HepG2 (cell line): ENCODE data around the gene RABGAP1. TPM values are rescaled to one million over a fixed set of nuclear protein-coding genes. Genes with fewer than 3 reads are reported as not detected.

Source experiments
- BCLAF1 ChIP-seq: fragments of 450-650 bp; IDR thresholded peaks from 2 replicates; pipeline ENCODE4 v1.6.1; 2017; ENCODE audit warnings: mild to moderate bottlenecking
- HBP1 ChIP-seq: IDR thresholded peaks from 2 replicates; pipeline ENCODE4 v1.6.1; 2016; ENCODE audit warnings: low read depth, control low read depth
- HDAC1 ChIP-seq: sonication (generic); formaldehyde crosslinking; IDR thresholded peaks from 2 replicates; pipeline ENCODE4 v1.5.1; 2020; ENCODE audit warnings: mild to moderate bottlenecking, missing genetic modification reagents
- HES4 ChIP-seq: sonication (generic); formaldehyde crosslinking; IDR thresholded peaks from 2 replicates; pipeline ENCODE4 v1.9.0; 2021; ENCODE audit warnings: mild to moderate bottlenecking, missing genetic modification reagents, borderline replicate concordance
- HNF4A ChIP-seq: sonication (generic); formaldehyde crosslinking; IDR thresholded peaks from 2 replicates; pipeline ENCODE4 v1.4.0; 2020; ENCODE audit warnings: missing genetic modification reagents
- NR3C1 ChIP-seq: sonication (generic); formaldehyde crosslinking; IDR thresholded peaks from 2 replicates; pipeline ENCODE4 v1.4.0; 2020; ENCODE audit warnings: missing genetic modification reagents
- TOPORS ChIP-seq: sonication (generic); formaldehyde crosslinking; IDR thresholded peaks from 2 replicates; pipeline ENCODE4 v1.8.0; 2023; ENCODE audit warnings: mild to moderate bottlenecking, missing genetic modification reagents
- WIZ ChIP-seq: sonication (generic); formaldehyde crosslinking; IDR thresholded peaks from 2 replicates; pipeline ENCODE4 v1.5.1; 2020; ENCODE audit warnings: mild to moderate bottlenecking, missing genetic modification reagents
- ZBTB7B ChIP-seq: sonication (generic); formaldehyde crosslinking; IDR thresholded peaks from 2 replicates; pipeline ENCODE4 v1.4.0; 2020; ENCODE audit warnings: missing genetic modification reagents
- ZFP36L1 ChIP-seq: sonication (generic); formaldehyde crosslinking; IDR thresholded peaks from 2 replicates; pipeline ENCODE4 v1.8.0; 2022; ENCODE audit warnings: mild to moderate bottlenecking, missing genetic modification reagents, moderate library complexity
- ZIK1 ChIP-seq: sonication (generic); formaldehyde crosslinking; IDR thresholded peaks from 2 replicates; pipeline ENCODE4 v1.5.0; 2020; ENCODE audit warnings: mild to moderate bottlenecking, low read depth, missing genetic modification reagents, borderline replicate concordance
- ZKSCAN1 ChIP-seq: fragments of 150-350 bp; IDR thresholded peaks from 2 replicates; pipeline ENCODE4 v1.6.1; 2014; ENCODE audit warnings: low read length
- ZNF605 ChIP-seq: sonication (generic); formaldehyde crosslinking; IDR thresholded peaks from 2 replicates; pipeline ENCODE4 v1.8.0; 2022; ENCODE audit warnings: mild to moderate bottlenecking, missing genetic modification reagents
- ZNF703 ChIP-seq: sonication (generic); formaldehyde crosslinking; IDR thresholded peaks from 2 replicates; pipeline ENCODE4 v1.5.1; 2020; ENCODE audit warnings: missing genetic modification reagents, mild to moderate bottlenecking, moderate library complexity, borderline replicate concordance
- ZNF777 ChIP-seq: sonication (generic); formaldehyde crosslinking; IDR thresholded peaks from 2 replicates; pipeline ENCODE4 v1.4.0; 2020; ENCODE audit warnings: missing genetic modification reagents
- ZNF878 ChIP-seq: sonication (generic); formaldehyde crosslinking; IDR thresholded peaks from 2 replicates; pipeline ENCODE4 v1.8.1; 2023; ENCODE audit warnings: mild to moderate bottlenecking, missing genetic modification reagents, moderate library complexity
- ZSCAN29 ChIP-seq: sonication (generic); formaldehyde crosslinking; conservative IDR thresholded peaks from 2 replicates; pipeline ENCODE4 v1.4.0; 2020; ENCODE audit warnings: mild to moderate bottlenecking, missing genetic modification reagents
- polyA plus RNA-seq, 8 experiments: library from polyadenylated mRNA; depleted of rRNA in 3 of 8; stranded (reverse) in 7 of 8; unstranded in 1 of 8; fragments of >200 nt; fragmentation: Illumina TruSeq in 4 of 8; extraction: Trizol in 4 of 8; gene quantifications; 2 replicates each; pipeline versions ENCODE4 v1.2.1 to v1.2.3, GENCODE V29; 2011 to 2016; ENCODE audit warnings: low read depth in 4 of 8, missing spikeins in 1 of 8, mixed read lengths in 1 of 8; ENCODE audit not compliant: insufficient read depth in 1 of 8
- total RNA-seq, 5 experiments: library from RNA; depleted of rRNA; stranded (reverse); fragments of >200 nt; fragmentation: Illumina TruSeq; extraction: Trizol; gene quantifications; 2 replicates each; pipeline ENCODE4 v1.2.3, GENCODE V29; 2016; ENCODE audit warnings: low read depth in 1 of 5
- TF ChIP-seq, protein P1 (sequence below): sonication (generic); formaldehyde crosslinking; IDR thresholded peaks from 2 replicates; pipeline ENCODE4 v1.8.0; 2022; ENCODE audit warnings: missing genetic modification reagents, mild to moderate bottlenecking, borderline replicate concordance
- TF ChIP-seq, protein P2 (sequence below): sonication (generic); formaldehyde crosslinking; IDR thresholded peaks from 2 replicates; pipeline ENCODE4 v1.5.0; 2020; ENCODE audit warnings: missing genetic modification reagents, mild to moderate bottlenecking, borderline replicate concordance
- TF ChIP-seq, protein P3 (sequence below): sonication (generic); formaldehyde crosslinking; IDR thresholded peaks from 2 replicates; pipeline ENCODE4 v1.5.1; 2020; ENCODE audit warnings: missing genetic modification reagents, mild to moderate bottlenecking, borderline replicate concordance
- TF ChIP-seq, protein P4 (sequence below): sonication (generic); formaldehyde crosslinking; IDR thresholded peaks from 2 replicates; pipeline ENCODE4 v1.5.0; 2020; ENCODE audit warnings: missing genetic modification reagents

RABGAP1 gene
- total and polyA plus RNA-seq, 2 of the 13 experiments (the other 11 are each of a cell fraction or from before 2014, with no cell fraction given) = 19.1 to 19.3 TPM

DNA sequence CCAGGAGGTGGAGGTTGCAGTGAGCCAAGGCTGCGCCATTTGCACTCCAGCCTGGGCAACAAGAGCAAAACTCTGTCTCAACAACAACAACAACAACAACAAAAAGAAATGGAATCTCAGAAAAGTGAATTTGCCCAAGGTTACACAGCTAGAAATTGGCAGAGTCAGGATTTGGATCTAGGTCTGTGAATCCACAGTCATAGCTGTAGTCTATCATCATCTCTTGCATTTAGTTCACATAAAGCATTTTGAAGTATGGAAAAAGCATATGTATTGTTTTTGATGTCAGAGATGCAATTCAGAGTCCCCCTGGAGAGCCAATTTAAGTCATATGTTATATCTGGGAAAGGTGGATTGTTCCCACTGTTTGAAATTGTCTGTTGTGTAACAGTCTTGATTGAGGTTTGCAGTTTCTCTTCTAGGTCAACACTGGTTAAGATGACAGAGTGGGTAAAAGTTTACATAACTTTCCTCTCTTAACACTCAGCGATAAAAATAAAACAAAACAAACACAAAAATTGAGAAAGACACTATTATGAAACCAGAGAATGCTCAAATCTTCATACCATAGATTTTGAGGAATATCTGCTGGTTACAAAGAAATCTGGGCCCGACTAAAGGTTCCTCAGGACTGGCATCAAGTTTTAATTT is 71.2 kb downstream of the RABGAP1 start (continued):
- TF ChIP-seq HNF4A (peak; percentile 57), BCLAF1 (no peak), NR3C1 (CRISPR knock-in tag) (no peak), TOPORS (CRISPR knock-in tag) (no peak), HBP1 (CRISPR knock-in tag) (no peak), ZNF777 (CRISPR knock-in tag) (no peak), WIZ (CRISPR knock-in tag) (no peak), ZNF878 (no peak), ZFP36L1 (CRISPR knock-in tag) (no peak), ZKSCAN1 (no peak), ZBTB7B (CRISPR knock-in tag) (no peak), ZNF703 (CRISPR knock-in tag) (no peak), ZSCAN29 (no peak), ZIK1 (CRISPR knock-in tag) (no peak), ZNF605 (CRISPR knock-in tag) (no peak), HDAC1 (CRISPR knock-in tag) (no peak), HES4 (CRISPR knock-in tag) (no peak)
- TF ChIP-seq, protein P1, sequence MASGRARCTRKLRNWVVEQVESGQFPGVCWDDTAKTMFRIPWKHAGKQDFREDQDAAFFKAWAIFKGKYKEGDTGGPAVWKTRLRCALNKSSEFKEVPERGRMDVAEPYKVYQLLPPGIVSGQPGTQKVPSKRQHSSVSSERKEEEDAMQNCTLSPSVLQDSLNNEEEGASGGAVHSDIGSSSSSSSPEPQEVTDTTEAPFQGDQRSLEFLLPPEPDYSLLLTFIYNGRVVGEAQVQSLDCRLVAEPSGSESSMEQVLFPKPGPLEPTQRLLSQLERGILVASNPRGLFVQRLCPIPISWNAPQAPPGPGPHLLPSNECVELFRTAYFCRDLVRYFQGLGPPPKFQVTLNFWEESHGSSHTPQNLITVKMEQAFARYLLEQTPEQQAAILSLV (CRISPR knock-in tag) = no peak
- TF ChIP-seq, protein P2, sequence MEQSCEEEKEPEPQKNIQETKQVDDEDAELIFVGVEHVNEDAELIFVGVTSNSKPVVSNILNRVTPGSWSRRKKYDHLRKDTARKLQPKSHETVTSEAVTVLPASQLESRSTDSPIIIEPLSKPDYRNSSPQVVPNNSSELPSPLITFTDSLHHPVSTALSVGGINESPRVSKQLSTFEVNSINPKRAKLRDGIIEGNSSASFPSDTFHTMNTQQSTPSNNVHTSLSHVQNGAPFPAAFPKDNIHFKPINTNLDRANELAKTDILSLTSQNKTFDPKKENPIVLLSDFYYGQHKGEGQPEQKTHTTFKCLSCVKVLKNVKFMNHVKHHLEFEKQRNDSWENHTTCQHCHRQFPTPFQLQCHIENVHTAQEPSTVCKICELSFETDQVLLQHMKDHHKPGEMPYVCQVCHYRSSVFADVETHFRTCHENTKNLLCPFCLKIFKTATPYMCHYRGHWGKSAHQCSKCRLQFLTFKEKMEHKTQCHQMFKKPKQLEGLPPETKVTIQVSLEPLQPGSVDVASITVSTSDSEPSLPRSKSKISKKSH (CRISPR knock-in tag) = no peak
- TF ChIP-seq, protein P3, sequence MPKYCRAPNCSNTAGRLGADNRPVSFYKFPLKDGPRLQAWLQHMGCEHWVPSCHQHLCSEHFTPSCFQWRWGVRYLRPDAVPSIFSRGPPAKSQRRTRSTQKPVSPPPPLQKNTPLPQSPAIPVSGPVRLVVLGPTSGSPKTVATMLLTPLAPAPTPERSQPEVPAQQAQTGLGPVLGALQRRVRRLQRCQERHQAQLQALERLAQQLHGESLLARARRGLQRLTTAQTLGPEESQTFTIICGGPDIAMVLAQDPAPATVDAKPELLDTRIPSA = no peak
- TF ChIP-seq, protein P4, sequence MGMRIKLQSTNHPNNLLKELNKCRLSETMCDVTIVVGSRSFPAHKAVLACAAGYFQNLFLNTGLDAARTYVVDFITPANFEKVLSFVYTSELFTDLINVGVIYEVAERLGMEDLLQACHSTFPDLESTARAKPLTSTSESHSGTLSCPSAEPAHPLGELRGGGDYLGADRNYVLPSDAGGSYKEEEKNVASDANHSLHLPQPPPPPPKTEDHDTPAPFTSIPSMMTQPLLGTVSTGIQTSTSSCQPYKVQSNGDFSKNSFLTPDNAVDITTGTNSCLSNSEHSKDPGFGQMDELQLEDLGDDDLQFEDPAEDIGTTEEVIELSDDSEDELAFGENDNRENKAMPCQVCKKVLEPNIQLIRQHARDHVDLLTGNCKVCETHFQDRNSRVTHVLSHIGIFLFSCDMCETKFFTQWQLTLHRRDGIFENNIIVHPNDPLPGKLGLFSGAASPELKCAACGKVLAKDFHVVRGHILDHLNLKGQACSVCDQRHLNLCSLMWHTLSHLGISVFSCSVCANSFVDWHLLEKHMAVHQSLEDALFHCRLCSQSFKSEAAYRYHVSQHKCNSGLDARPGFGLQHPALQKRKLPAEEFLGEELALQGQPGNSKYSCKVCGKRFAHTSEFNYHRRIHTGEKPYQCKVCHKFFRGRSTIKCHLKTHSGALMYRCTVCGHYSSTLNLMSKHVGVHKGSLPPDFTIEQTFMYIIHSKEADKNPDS (CRISPR knock-in tag) = no peak
